Omental fat pad (tissue), 4 donors: ENCODE results near the gene ACSS3. TPM values are rescaled to one million over a fixed set of nuclear protein-coding genes. Genes with fewer than 3 reads are reported as not detected.

Experiments
- ATAC-seq: fragments of 150-250 bp; one replicate; pipeline ENCODE4 v1.9.1; 2016; ENCODE audit warnings: mild to moderate bottlenecking, moderate library complexity; ENCODE audit not compliant: low FRiP score
- DNase-seq: peaks from one replicate; pipeline ENCODE4 v3.0.0-alpha.2; 2019; ENCODE audit warnings: low spot score
- total RNA-seq, 4 donors: library from RNA; depleted of rRNA; stranded (reverse); fragments of >200 nt; gene quantifications; one replicate each; pipeline ENCODE4 v1.1.0, GENCODE V29; 2016
- TF ChIP-seq, protein P1 (sequence below), 3 donors: fragments of 450-650 bp; IDR thresholded peaks; one replicate each; pipeline ENCODE4 v1.5.1; 2016 to 2017; ENCODE audit warnings: antibody characterized with exemption in 3 of 3, mild to moderate bottlenecking in 3 of 3, moderate library complexity in 2 of 3

Gene ACSS3
- total RNA-seq, 4 donors from 2014 or later: 38.8 to 102 (median 57.9) TPM

DNA sequence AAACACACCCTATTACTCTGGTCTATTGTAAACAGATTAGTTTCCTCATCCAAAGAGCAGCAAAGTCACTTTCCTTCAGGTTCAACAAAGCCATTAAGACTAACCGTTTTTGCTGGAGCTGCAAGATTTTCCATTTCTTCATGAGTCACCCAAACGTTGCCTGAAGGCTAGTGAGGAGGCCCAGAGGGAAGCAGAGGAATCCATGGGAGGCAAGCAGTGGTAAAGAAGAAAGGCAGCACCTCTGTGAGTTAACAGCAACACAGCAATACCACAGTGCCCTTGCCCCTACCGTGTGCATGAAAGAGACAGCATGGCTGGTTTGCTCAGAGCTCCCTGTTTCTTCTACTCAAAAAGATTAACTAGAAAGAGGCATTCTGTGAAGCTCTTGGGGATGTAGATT is 206.3 kb downstream of the ACSS3 start:
- TF ChIP-seq, protein P1, sequence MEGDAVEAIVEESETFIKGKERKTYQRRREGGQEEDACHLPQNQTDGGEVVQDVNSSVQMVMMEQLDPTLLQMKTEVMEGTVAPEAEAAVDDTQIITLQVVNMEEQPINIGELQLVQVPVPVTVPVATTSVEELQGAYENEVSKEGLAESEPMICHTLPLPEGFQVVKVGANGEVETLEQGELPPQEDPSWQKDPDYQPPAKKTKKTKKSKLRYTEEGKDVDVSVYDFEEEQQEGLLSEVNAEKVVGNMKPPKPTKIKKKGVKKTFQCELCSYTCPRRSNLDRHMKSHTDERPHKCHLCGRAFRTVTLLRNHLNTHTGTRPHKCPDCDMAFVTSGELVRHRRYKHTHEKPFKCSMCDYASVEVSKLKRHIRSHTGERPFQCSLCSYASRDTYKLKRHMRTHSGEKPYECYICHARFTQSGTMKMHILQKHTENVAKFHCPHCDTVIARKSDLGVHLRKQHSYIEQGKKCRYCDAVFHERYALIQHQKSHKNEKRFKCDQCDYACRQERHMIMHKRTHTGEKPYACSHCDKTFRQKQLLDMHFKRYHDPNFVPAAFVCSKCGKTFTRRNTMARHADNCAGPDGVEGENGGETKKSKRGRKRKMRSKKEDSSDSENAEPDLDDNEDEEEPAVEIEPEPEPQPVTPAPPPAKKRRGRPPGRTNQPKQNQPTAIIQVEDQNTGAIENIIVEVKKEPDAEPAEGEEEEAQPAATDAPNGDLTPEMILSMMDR (IDR thresholded peaks at IDR 0.05): no peak
- no peak for ATAC-seq

DNA sequence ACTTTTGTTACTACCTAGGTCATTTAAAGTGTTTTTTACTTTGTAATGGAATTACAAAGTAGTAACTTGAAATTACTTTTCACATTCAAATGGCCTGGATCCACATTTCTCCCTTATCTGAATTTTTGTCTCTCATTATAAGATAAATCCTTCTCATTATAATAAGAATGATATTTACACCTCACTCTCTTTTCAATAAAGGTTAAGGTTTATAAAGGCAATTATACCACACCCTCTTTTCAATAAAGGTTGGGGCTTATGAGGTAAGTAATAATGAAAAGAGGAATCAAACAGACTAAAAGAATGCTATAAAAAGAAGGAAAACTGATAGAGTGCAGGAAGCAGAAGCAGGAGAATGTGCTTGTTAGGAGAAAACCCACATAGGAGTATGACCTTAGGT is 210.8 kb downstream of the ACSS3 start:
- DNase-seq (no peak), ATAC-seq (no peak)
- TF ChIP-seq, protein P1 (IDR thresholded peaks at IDR 0.05): no peak

More for the DNA sequence above, 206.3 kb downstream of the ACSS3 start:
- DNase-seq: no peak

DNA sequence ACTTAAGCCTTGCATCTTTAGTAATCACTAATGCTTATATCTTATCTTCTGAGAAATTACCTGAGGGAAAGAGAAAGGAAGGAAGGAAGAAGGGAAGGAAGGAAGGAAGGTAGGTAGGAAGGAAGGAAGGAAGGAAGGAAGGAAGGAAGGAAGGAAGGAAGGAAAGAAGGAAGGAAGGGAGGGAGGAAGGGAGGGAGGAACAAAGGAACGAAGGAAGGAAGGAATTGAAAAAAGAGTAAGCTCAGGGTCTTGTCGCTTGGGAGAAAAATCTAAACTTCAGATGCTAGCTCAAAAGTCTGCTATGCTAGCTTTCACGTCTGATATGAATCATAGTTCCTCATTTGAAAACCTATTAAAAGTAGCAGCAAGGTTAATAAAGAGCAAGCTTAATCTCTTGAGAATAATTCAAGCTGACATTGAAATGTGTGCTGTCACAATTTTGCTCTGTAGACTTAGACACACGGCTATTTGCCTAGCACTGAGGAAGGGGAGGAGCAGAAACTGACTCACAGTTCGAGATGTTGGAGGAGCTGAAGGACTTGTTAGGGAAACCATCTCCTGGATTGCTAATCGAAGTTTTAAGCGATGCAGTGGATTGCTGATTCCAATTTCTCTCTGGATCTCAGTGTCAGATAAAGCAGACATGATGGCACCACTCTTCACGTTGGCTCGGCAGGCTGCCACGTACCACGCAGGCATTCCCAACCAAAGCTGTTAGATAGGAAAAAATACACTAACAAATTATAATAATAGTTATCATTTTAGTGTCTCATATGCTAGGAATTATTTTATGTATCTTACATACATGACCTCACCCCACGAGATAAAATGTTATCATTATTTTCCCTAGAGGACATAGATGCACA is 216.7 kb downstream of the ACSS3 start:
- DNase-seq (no peak), ATAC-seq (no peak)
- TF ChIP-seq, protein P1 (IDR thresholded peaks at IDR 0.05): no peak

DNA sequence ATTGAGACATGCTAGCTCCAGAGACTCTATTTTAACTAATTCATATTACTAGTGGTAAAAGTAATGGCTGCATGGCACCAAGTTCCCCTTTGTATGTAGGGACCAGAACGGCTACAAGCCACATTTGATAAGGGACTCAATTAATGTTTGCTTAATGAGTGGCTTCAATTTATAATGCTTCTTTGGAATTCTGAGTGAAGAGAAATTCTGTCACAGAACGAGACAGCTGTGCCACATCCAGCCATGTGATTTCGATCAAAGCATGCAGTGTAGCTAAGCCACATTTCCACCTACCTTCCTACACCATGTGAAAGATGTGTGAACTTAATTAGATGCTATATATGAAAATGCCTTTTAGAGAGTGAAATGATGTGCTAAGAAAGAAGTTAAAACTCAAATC is 217.4 kb downstream of the ACSS3 start:
- ATAC-seq: no peak
- DNase-seq: no peak
- TF ChIP-seq, protein P1 (IDR thresholded peaks at IDR 0.05): no peak

DNA sequence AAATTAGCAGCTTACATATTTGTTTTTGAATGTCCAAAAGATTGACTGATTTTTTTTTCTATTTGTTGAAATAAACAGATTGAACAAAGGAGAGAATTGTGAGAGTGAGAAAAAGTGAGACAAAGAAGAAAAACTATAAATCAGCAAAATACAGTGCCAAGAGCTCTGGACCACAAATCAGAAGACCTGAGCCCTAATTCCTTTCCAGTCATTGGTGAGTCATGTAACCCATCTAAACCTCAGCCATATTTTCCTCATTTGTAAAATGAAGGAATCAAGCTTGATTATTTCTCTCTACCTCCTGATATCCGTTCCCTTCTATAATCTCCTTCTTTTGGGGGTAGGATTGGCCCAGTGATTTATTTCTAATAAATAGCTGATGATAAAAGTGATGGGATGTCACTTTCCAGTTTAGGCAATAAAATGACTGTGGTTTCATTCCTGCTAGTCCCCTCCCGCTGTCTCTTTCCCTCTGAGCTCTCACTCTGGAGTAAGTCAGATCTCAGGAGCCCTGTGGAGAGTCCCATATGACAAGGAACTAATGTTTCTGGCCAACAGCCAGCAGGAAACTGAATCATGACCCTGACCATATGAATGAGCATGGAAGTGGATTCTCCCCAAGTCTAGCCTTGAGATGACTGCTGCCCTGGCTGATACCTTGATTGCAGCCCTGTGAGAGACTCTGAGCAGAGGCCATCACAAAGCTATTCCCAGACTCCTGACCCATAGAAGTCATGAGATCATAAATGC is 218.9 kb downstream of the ACSS3 start:
- ATAC-seq (no peak), DNase-seq (no peak)
- TF ChIP-seq, protein P1 (IDR thresholded peaks at IDR 0.05): no peak

DNA sequence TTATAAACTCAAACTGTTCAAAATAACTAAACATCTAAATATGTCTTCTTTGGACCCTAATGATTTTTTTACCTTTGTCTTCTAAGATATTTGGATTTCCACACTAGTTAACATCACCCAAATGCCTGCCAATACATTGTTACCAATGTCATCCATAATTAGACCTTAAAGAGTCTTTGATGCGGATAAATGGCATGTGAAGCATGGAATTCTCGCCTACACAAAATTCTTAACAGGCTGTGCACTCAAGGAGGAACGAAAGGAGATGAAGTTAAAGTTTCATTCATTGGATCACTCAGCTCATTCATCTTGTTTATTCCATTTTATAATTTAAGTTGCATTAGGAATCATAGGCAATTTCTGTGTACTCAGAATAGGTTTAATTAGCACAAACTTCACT is 219.7 kb downstream of the ACSS3 start:
- TF ChIP-seq, protein P1 (IDR thresholded peaks at IDR 0.05): no peak
- DNase-seq (no peak), ATAC-seq (no peak)
